WTC11 (cell line): ENCODE data around the gene TCERG1.

Source experiments
- ARID4B ChIP-seq: sonication (generic); formaldehyde crosslinking; IDR thresholded peaks from 2 replicates; pipeline ENCODE4 v1.8.0; 2023; ENCODE audit warnings: missing genetic modification reagents, mild to moderate bottlenecking, borderline replicate concordance
- ATF3 ChIP-seq: sonication (generic); formaldehyde crosslinking; conservative IDR thresholded peaks from 2 replicates; pipeline ENCODE4 v1.8.1; 2022; ENCODE audit warnings: mild to moderate bottlenecking, missing genetic modification reagents
- CDX4 ChIP-seq: fragments of 250-450 bp; sonication (Bioruptor Pico); IDR thresholded peaks from 2 replicates; pipeline ENCODE4 v1.9.0; 2021; ENCODE audit warnings: moderate library complexity, mild to moderate bottlenecking, inconsistent platforms, borderline replicate concordance
- CREM ChIP-seq: sonication (generic); formaldehyde crosslinking; IDR thresholded peaks from 2 replicates; pipeline ENCODE4 v1.8.1; 2022; ENCODE audit warnings: mild to moderate bottlenecking, missing genetic modification reagents, moderate library complexity
- CTCF ChIP-seq: fragments of 200-600 bp; IDR thresholded peaks from 2 replicates; pipeline ENCODE4 v1.8.0; 2022; ENCODE audit warnings: antibody characterized with exemption
- E2F5 ChIP-seq: sonication (generic); formaldehyde crosslinking; IDR thresholded peaks from 2 replicates; pipeline ENCODE4 v1.8.1; 2022; ENCODE audit warnings: mild to moderate bottlenecking, moderate library complexity, missing genetic modification reagents
- ESRRA ChIP-seq: sonication (generic); formaldehyde crosslinking; IDR thresholded peaks from 2 replicates; pipeline ENCODE4 v1.8.1; 2022; ENCODE audit warnings: mild to moderate bottlenecking, missing genetic modification reagents, borderline replicate concordance
- FOXJ3 ChIP-seq: sonication (generic); formaldehyde crosslinking; IDR thresholded peaks from 2 replicates; pipeline ENCODE4 v1.9.0; 2021; ENCODE audit warnings: missing genetic modification reagents, mild to moderate bottlenecking, borderline replicate concordance
- GABPB1 ChIP-seq: sonication (generic); formaldehyde crosslinking; IDR thresholded peaks from 2 replicates; pipeline ENCODE4 v1.8.1; 2023; ENCODE audit warnings: mild to moderate bottlenecking, missing genetic modification reagents
- HMGXB4 ChIP-seq: sonication (generic); formaldehyde crosslinking; IDR thresholded peaks from 2 replicates; pipeline ENCODE4 v1.8.1; 2023; ENCODE audit warnings: mild to moderate bottlenecking, moderate library complexity, missing genetic modification reagents
- MAX ChIP-seq: sonication (generic); formaldehyde crosslinking; IDR thresholded peaks from 2 replicates; pipeline ENCODE4 v1.8.0; 2022; ENCODE audit warnings: mild to moderate bottlenecking, missing genetic modification reagents
- NR1H2 ChIP-seq: sonication (generic); formaldehyde crosslinking; IDR thresholded peaks from 2 replicates; pipeline ENCODE4 v1.9.0; 2021; ENCODE audit warnings: mild to moderate bottlenecking, moderate library complexity, missing genetic modification reagents
- OVOL2 ChIP-seq: fragments of 250-450 bp; sonication (Bioruptor Pico); IDR thresholded peaks from 2 replicates; pipeline ENCODE4 v1.9.0; 2021; ENCODE audit warnings: mild to moderate bottlenecking, borderline replicate concordance
- TCF7 ChIP-seq: sonication (generic); formaldehyde crosslinking; IDR thresholded peaks from 2 replicates; pipeline ENCODE4 v1.8.0; 2022; ENCODE audit warnings: mild to moderate bottlenecking, low read depth, missing genetic modification reagents, moderate library complexity

GRCh38 chr5:146515473-146516150, 68.5 kb downstream of the TCERG1 start:
- TF ChIP-seq ESRRA: no peak
- no peak for TF ChIP-seq CTCF
- no peak for TF ChIP-seq GABPB1
- no peak for TF ChIP-seq MAX (CRISPR knock-in tag)
- no peak for TF ChIP-seq CREM (CRISPR knock-in tag)
- TF ChIP-seq ARID4B: no peak
- TF ChIP-seq OVOL2 (CRISPR knock-in tag): no peak
- no peak for TF ChIP-seq TCF7 (CRISPR knock-in tag)
- TF ChIP-seq FOXJ3: no peak
- TF ChIP-seq CDX4 (CRISPR knock-in tag): no peak
- no peak for TF ChIP-seq HMGXB4
- no peak for TF ChIP-seq E2F5
- no peak for TF ChIP-seq ATF3 (CRISPR knock-in tag)
- TF ChIP-seq NR1H2: no peak
